ENCODE data around the gene SMIM38.

SMIM38 gene

DNA sequence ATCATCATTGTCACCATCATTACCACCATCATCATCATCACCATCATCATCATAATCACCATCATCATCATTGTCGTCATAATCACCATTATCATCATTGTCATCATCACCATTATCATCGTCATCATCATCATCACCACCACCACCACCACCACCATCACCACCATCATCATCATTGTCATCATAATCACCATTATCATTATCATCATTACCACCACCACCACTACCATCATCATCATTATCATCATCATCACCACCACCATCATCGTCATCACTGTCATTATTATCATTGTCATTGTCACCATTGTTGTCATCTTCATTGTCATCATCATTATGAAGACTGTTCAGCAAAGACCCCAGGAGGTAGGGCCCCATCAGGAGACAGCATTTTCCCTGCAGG lies 33.3 kb downstream of the SMIM38 start:
- Histone ChIP-seq H4K8ac (ENCODE audit: low read depth, low read length) (no peak overlapping the region), H3K27ac (ENCODE audit: low read depth, low read length) (no peak overlapping the region), H4K91ac (ENCODE audit: low read depth, low read length) (no peak overlapping the region), H4K12ac (ENCODE audit: low read depth, low read length) (no peak overlapping the region), H3K18ac (ENCODE audit: low read length) (no peak overlapping the region), H2BK120ac (ENCODE audit: insufficient read depth, low read length, poor library complexity) (no peak overlapping the region), H3K79me2 (ENCODE audit: control insufficient read depth, insufficient read depth, low read length, poor library complexity) (no peaks in the 10 kb centered on the region), H3K4ac (ENCODE audit: low read depth, low read length) (no peak overlapping the region), H3K4me2 (ENCODE audit: low read length) (no peak overlapping the region), H3K4me3 (ENCODE audit: low read depth, low read length) (no peak overlapping the region), H2BK12ac (ENCODE audit: low read length) (no peak overlapping the region), H3K27me3 (ENCODE audit: insufficient read depth, low read length) (no peaks in the 10 kb centered on the region), H2AK5ac (ENCODE audit: low read length) (no peak overlapping the region), H3K36me3 (ENCODE audit: control insufficient read depth in 1 of 2, insufficient read depth in 2 of 2, low read length in 2 of 2) (no peaks in the 10 kb centered on the region), H2BK5ac (ENCODE audit: low read depth, low read length, poor library complexity) (no peak overlapping the region), H3K9me3 (ENCODE audit: insufficient read depth, low read depth, low read length) (peaks cover 8% of the 10 kb centered on the region), H3K79me1 (ENCODE audit: low read length) (no peaks in the 10 kb centered on the region), H2AFZ (ENCODE audit: insufficient read depth, low read length, poor library complexity) (no peak overlapping the region), H3K4me1 (ENCODE audit: control insufficient read depth in 1 of 2, insufficient read depth in 2 of 2, low read length in 2 of 2) (peaks cover 0 to 2% of the 10 kb centered on the region in 2 experiments), H3K23ac (ENCODE audit: low read length) (no peak overlapping the region), H3K14ac (ENCODE audit: low read length) (no peak overlapping the region), H3K9ac (ENCODE audit: low read length) (no peak overlapping the region)
- no CpG with 5 or more reads among the region's 3 CpGs for WGBS (ENCODE audit: extremely low coverage, insufficient coverage, insufficient read length)
- DNase-seq: peak in 1 of 2 donors; percentile 15

DNA sequence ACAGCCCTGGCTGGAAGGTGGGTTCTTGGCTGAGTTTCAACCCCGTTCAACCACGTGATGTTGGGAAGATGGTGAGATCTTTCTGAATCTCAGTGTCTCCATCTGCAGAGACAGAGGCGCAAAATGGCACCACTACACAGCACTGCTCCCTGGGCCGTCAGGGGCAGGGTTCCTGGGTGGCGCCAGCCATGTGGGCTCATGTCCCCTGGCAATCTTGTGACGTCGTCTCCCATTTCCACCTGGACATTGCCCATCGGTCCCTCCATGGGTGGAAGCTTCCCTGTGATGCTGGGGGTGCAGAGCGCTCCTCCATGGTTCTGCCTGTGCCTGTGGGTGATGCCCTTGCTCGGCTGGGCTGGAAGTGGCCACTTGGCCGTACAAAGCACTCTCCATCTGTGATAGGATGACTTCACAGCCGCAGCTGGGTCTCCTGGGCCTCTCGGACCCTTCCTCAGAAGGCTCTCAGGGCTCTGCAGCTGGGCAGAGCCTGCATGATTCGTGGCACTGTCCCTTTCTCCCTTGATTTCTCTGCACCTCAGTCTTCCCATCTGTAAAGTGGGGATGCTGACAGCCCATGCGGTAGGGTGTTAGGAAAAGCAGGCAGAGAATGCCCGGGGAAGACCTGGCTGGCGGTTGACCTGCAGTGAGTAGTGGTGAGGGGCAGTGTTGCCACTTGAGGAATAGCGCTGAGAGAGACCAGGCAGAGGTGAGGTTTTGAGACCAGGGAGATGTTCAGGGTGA lies 35.2 kb downstream of the SMIM38 start:
- Histone ChIP-seq H3K79me2 (ENCODE audit: control insufficient read depth, insufficient read depth, low read length, poor library complexity) (no peaks in the 10 kb centered on the region), H3K4ac (ENCODE audit: low read depth, low read length) (no peak overlapping the region), H3K18ac (ENCODE audit: low read length) (no peak overlapping the region), H3K27ac (ENCODE audit: low read depth, low read length) (no peak overlapping the region), H2AFZ (ENCODE audit: insufficient read depth, low read length, poor library complexity) (no peak overlapping the region), H3K4me1 (ENCODE audit: control insufficient read depth in 1 of 2, insufficient read depth in 2 of 2, low read length in 2 of 2) (peaks cover 0 to 2% of the 10 kb centered on the region in 2 experiments), H4K12ac (ENCODE audit: low read depth, low read length) (no peak overlapping the region), H3K14ac (ENCODE audit: low read length) (no peak overlapping the region), H3K9me3 (ENCODE audit: insufficient read depth, low read depth, low read length) (peaks cover 9% of the 10 kb centered on the region), H2BK12ac (ENCODE audit: low read length) (no peak overlapping the region), H3K23ac (ENCODE audit: low read length) (no peak overlapping the region), H3K36me3 (ENCODE audit: control insufficient read depth in 1 of 2, insufficient read depth in 2 of 2, low read length in 2 of 2) (no peaks in the 10 kb centered on the region), H3K9ac (ENCODE audit: low read length) (no peak overlapping the region), H3K27me3 (ENCODE audit: insufficient read depth, low read length) (no peaks in the 10 kb centered on the region), H3K4me3 (ENCODE audit: low read depth, low read length) (no peak overlapping the region), H2BK120ac (ENCODE audit: insufficient read depth, low read length, poor library complexity) (no peak overlapping the region), H4K8ac (ENCODE audit: low read depth, low read length) (no peak overlapping the region), H3K79me1 (ENCODE audit: low read length) (no peaks in the 10 kb centered on the region), H3K4me2 (ENCODE audit: low read length) (no peak overlapping the region), H2AK5ac (ENCODE audit: low read length) (no peak overlapping the region), H4K91ac (ENCODE audit: low read depth, low read length) (no peak overlapping the region), H2BK5ac (ENCODE audit: low read depth, low read length, poor library complexity) (no peak overlapping the region)
- DNase-seq: no peak
- WGBS (ENCODE audit: extremely low coverage, insufficient coverage, insufficient read length): no CpG with 5 or more reads among the region's 18 CpGs

DNA sequence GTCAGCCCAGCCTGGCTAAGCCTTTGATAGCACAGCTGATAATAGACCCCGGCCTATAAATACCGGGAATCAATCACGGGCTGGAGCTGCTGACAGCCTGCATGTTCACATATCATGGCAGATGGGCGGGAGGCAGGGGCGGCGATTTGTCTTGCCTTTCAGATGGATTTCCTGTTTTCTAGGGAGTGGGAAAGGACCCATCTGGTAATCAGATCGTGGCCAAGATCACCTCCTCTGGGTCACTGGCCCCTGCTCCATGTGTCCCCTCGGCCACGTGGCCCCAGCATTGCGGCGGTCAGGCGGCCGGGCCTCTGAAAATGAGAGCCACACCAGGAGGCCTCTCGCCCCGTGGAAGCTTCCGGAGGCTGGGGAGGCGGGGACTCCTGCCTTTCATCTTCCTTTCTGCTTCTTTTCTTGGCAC lies 36.6 kb downstream of the SMIM38 start:
- H3K23ac ChIP-seq (ENCODE audit: low read length): no peak overlapping the region
- H3K4me1 ChIP-seq (ENCODE audit: control insufficient read depth in 1 of 2, insufficient read depth in 2 of 2, low read length in 2 of 2): peaks cover 0 to 2% of the 10 kb centered on the region in 2 experiments
- no peak overlapping the region for H3K14ac ChIP-seq (ENCODE audit: low read length)
- no peak overlapping the region for H3K9ac ChIP-seq (ENCODE audit: low read length)
- H4K91ac ChIP-seq (ENCODE audit: low read depth, low read length): no peak overlapping the region
- H3K79me1 ChIP-seq (ENCODE audit: low read length): no peaks in the 10 kb centered on the region
- no peak overlapping the region for H4K8ac ChIP-seq (ENCODE audit: low read depth, low read length)
- no peak overlapping the region for H3K4me3 ChIP-seq (ENCODE audit: low read depth, low read length)
- H2BK12ac ChIP-seq (ENCODE audit: low read length): no peak overlapping the region
- peaks cover 9% of the 10 kb centered on the region for H3K9me3 ChIP-seq (ENCODE audit: insufficient read depth, low read depth, low read length)
- no peak overlapping the region for H3K4ac ChIP-seq (ENCODE audit: low read depth, low read length)
- WGBS (ENCODE audit: extremely low coverage, insufficient coverage, insufficient read length): no CpG with 5 or more reads among the region's 17 CpGs
- H3K36me3 ChIP-seq (ENCODE audit: control insufficient read depth in 1 of 2, insufficient read depth in 2 of 2, low read length in 2 of 2): no peaks in the 10 kb centered on the region
- no peak overlapping the region for H3K4me2 ChIP-seq (ENCODE audit: low read length)
- H4K12ac ChIP-seq (ENCODE audit: low read depth, low read length): no peak overlapping the region
- DNase-seq: no peak
- H2AFZ ChIP-seq (ENCODE audit: insufficient read depth, low read length, poor library complexity): no peak overlapping the region
- H3K18ac ChIP-seq (ENCODE audit: low read length): no peak overlapping the region
- H3K27me3 ChIP-seq (ENCODE audit: insufficient read depth, low read length): no peaks in the 10 kb centered on the region
- H2BK120ac ChIP-seq (ENCODE audit: insufficient read depth, low read length, poor library complexity): no peak overlapping the region
- no peak overlapping the region for H2AK5ac ChIP-seq (ENCODE audit: low read length)
- H2BK5ac ChIP-seq (ENCODE audit: low read depth, low read length, poor library complexity): no peak overlapping the region
- H3K79me2 ChIP-seq (ENCODE audit: control insufficient read depth, insufficient read depth, low read length, poor library complexity): no peaks in the 10 kb centered on the region
- no peak overlapping the region for H3K27ac ChIP-seq (ENCODE audit: low read depth, low read length)

- Histone ChIP-seq H4K8ac (ENCODE audit: low read depth, low read length) (no peak overlapping the region), H4K12ac (ENCODE audit: low read depth, low read length) (no peak overlapping the region), H2BK12ac (ENCODE audit: low read length) (no peak overlapping the region), H3K27ac (ENCODE audit: low read depth, low read length) (no peak overlapping the region), H3K4me1 (ENCODE audit: control insufficient read depth in 1 of 2, insufficient read depth in 2 of 2, low read length in 2 of 2) (peaks cover 0 to 2% of the 10 kb centered on the region in 2 experiments), H3K27me3 (ENCODE audit: insufficient read depth, low read length) (no peaks in the 10 kb centered on the region), H3K23ac (ENCODE audit: low read length) (no peak overlapping the region), H3K4me3 (ENCODE audit: low read depth, low read length) (no peak overlapping the region), H2AFZ (ENCODE audit: insufficient read depth, low read length, poor library complexity) (no peak overlapping the region), H3K79me2 (ENCODE audit: control insufficient read depth, insufficient read depth, low read length, poor library complexity) (no peaks in the 10 kb centered on the region), H3K79me1 (ENCODE audit: low read length) (no peaks in the 10 kb centered on the region), H3K9me3 (ENCODE audit: insufficient read depth, low read depth, low read length) (peaks cover 6% of the 10 kb centered on the region), H3K36me3 (ENCODE audit: control insufficient read depth in 1 of 2, insufficient read depth in 2 of 2, low read length in 2 of 2) (no peaks in the 10 kb centered on the region), H3K4me2 (ENCODE audit: low read length) (no peak overlapping the region), H3K9ac (ENCODE audit: low read length) (no peak overlapping the region), H2BK5ac (ENCODE audit: low read depth, low read length, poor library complexity) (no peak overlapping the region), H2BK120ac (ENCODE audit: insufficient read depth, low read length, poor library complexity) (no peak overlapping the region), H2AK5ac (ENCODE audit: low read length) (no peak overlapping the region), H3K14ac (ENCODE audit: low read length) (no peak overlapping the region), H4K91ac (ENCODE audit: low read depth, low read length) (no peak overlapping the region), H3K4ac (ENCODE audit: low read depth, low read length) (no peak overlapping the region), H3K18ac (ENCODE audit: low read length) (no peak overlapping the region)
- no peak for DNase-seq
- WGBS (ENCODE audit: extremely low coverage, insufficient coverage, insufficient read length): no CpG with 5 or more reads among the region's 5 CpGs
Observed at GRCh38 chr11:69193151-69193550, 37.4 kb downstream of the SMIM38 start.

Data from trophoblast cell (in vitro differentiated cells and primary cell).